DMS53 (cell line): ENCODE results near the gene SCCPDH.
A peak's percentile ranks its signal among the peaks of the same experiment; 100 is the strongest.
"Not testable (repeated sequence)": the region's sequence is repeated elsewhere in the genome, so short reads cannot be mapped to it uniquely, and the experiment has no call there.

Experiments
- DNase-seq: peaks from one replicate; lab custom pipeline; 2025; lab: John Stamatoyannopoulos, UW

SCCPDH gene

GRCh38 chr1:246708166-246708565, 16.0 kb upstream of the SCCPDH start:
- DNase-seq: no peak

DNA sequence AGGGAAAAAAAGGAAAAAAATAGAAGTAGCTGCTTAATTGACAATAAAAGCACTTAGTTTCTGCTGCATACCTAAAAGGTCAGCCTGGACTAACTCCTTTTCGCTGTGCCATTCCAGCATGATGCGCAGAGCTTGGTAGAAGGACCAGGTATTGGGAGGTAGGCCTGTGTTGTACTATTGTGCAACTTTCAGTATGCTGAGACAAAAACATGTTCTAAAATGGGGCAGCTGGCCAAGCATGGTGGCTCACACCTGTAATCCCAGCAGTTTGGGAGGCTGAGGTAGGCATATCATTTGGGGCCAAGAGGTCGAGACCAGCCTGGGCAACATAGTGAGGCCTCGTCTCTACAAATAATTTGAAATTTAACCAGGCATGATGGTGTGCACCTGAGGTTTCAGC, 15.0 kb upstream of the SCCPDH start:
- no peak for DNase-seq

GRCh38 chr1:246709835-246710234, 14.4 kb upstream of the SCCPDH start:
- no peak for DNase-seq

DNA sequence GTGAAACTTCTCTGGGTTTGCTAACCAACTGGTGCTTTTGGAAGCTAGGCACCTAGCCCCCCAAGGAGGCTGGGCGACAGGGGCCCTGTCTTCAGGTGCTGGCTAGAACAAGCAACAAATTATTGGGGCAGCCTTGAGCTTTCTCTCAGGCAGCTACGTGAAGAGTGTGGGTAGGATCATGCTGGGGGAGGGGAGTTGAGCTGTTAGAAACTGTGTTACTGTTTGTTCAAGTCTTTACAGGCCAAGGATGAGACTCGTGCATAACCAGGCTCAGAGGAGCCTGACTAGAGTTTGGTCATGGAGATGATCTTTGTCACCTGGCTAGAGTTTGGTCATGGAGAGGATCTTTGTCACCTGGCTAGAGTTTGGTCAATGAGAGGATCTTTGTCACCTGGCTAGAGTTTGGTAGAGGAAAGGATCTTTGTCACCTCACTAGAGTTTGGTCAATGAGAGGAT, 12.6 kb upstream of the SCCPDH start:
- no peak for DNase-seq

GRCh38 chr1:246712428-246712827, 11.8 kb upstream of the SCCPDH start:
- not testable (repeated sequence) for DNase-seq

GRCh38 chr1:246719361-246719760, 4.8 kb upstream of the SCCPDH start:
- not testable (repeated sequence) for DNase-seq

DNA sequence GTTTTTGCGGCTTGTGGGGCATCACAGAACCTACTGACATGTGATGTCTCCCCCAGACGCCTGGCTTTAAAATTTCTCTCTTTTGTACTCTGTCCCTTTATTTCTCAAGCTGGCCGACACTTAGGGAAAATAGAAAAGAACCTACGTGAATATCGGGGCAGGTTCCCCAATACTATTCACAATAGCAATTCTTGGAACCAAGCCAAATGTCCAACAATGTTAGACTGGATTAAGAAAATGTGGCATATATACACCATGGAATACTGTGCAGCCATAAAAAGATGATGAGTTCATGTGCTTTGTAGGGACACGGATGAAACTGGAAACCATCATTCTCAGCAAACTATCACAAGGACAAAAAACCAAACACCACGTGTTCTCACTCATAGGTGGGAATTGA, 3.4 kb upstream of the SCCPDH start:
- not testable (repeated sequence) for DNase-seq

DNA sequence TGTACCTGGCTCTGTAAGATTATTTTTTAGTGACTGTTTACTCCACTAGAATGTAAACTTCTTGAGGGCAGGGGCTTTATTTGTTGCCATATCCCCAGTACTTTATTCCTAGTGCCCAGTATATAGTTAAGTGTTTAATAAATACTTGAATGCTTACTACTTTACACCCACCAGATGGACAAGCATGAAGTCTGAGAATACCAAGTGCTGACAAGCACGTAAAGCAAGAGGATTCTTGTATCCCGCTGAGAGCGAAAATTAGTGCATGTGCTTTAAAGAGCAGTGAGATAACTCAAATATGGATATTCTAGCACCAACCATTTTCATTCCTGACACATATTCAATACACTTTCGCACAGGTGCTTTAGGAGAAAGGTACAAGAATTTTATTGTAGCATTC, 1.5 kb upstream of the SCCPDH start:
- no peak for DNase-seq

DNA sequence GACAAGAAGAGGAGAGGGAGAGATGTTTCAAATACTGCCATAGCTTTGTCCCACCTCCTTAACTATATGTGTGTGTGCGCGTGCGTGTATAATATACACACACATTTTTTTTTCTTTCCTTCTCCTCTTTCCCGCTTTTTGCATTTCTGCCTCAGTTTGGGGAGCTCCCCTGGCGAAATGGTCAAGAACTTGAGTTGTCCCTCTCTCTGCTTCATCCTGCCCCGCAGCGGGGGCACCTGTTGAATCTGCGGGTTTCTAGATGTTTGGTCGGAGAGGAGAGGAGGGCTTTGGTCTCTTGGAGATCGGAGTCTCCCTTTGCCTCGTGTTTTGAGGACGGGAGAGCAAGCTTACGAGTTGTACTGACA, 504 bp downstream of the SCCPDH start:
- DNase-seq: peak; percentile 80

- no peak for DNase-seq
Measured at GRCh38 chr1:246725191-246725590, 982 bp downstream of the SCCPDH start.

- DNase-seq: no peak
Measured at GRCh38 chr1:246726255-246726679, 2.1 kb downstream of the SCCPDH start.

DNA sequence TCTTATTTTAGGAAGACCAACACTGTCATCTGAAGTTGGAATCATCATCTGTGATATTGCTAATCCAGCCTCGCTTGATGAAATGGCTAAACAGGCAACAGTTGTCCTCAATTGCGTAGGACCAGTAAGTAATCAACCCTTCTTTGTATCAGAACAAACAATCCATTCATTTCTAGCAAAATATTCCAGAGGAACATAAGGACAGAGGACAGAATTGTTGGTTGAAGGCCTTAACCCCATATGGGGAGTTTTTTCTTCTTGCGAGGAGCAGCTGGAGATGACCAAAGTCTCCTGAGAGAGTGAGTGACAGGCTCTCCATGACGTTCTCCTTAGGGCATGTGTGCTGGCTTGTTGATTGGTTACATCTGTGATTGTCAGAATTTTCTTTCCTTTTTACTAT, 2.7 kb downstream of the SCCPDH start:
- DNase-seq: no peak

- no peak for DNase-seq
Measured at GRCh38 chr1:246727594-246727993, 3.4 kb downstream of the SCCPDH start.

- no peak for DNase-seq
Measured at GRCh38 chr1:246728311-246728710, 4.1 kb downstream of the SCCPDH start.

DNA sequence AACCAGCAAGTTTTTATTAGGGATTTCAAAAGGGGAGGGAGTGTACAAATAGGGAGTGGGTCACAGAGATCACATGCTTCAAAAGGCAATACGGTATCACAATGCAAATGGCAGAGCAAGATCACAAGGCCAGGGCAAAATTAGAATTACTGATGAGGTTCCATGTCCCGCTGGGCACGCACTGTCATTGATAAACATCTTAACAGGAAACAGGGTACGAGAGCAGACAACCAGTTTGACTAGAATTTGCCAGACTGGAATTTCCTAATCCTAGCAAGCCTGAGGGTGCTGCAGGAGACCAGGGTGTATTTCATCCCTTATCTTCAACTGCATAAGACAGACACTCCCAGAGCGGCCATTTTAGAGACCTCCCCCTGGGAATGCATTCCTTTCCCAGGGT, 4.8 kb downstream of the SCCPDH start:
- DNase-seq: not testable (repeated sequence)

- DNase-seq: no peak
Measured at GRCh38 chr1:246730839-246731238, 6.6 kb downstream of the SCCPDH start.

DNA sequence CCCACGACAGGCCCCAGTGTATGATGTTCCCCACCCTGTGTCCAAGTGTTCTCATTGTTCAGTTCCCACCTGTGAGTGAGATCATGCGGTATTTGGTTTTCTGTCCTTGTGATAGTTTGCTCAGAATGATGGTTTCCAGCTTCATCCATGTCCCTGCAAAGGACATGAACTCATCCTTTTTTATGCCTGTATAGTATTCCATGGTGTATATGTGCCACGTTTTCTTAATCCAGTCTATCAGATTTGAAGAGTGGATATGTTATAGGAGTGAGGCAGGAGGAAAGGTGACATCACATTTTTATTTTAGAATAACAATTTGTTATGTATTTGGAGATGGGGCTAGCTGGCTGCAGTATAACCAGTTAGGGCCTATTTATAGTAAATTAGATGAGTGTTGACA, 7.7 kb downstream of the SCCPDH start:
- DNase-seq: not testable (repeated sequence)

DNA sequence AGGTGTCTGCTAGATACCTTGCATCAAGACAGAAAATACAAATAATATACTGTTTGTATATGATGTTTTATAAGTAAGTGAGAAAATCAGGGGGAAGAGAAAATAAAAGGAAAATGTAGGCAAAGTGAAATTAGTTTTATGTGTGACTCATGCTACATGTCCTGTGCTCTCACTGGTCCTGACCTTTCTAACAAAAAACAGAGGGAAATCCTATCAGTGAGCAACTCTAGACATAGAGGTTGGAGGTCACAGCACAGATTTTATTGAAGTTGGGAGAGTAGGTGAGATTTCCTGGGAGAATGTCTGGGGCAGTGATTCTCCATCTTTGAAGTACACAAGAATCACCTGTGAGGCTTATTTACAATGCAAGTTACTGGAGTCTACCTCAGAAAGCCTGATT, 9.5 kb downstream of the SCCPDH start:
- DNase-seq: no peak

- DNase-seq: no peak
Measured at GRCh38 chr1:246734866-246735265, 10.7 kb downstream of the SCCPDH start.

- DNase-seq: no peak
Measured at GRCh38 chr1:246735735-246736134, 11.5 kb downstream of the SCCPDH start.

DNA sequence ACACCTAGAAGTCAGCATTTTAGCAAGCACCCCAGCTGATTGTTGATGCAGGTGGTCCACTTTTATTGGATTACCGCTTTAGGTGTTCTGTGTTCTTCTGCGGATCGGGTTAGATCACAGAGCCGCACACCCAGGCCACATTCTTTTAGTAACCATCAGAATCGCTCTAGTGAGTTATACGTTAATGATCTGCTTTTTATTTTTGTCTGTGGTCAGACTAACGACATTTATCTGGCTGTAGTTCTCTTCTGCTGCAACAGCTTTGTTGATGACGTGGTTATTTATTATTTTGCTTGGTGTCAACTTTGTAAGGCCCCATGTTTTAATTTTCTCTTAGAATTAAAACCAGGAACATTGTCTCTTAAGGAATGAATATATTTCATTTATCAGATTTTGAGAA, 18.2 kb downstream of the SCCPDH start:
- no peak for DNase-seq

DNA sequence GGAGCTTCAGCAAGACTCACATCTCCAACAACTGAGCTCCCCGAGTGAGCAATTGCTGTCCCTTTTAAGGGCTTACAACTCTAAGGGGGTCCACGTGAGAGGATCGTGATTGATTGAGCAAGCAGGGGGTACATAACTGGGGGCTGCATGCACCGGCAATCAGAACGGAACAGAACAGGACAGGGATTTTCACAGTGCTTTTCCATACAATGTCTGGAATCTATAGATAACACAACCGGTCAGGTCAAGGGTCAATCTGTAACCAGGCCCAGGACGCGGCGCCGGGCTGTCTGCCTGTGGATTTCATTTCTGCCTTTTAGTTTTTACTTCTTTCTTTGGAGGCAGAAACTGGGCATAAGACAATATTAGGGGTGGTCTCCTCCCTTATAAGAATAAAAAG, 21.9 kb downstream of the SCCPDH start:
- not testable (repeated sequence) for DNase-seq

GRCh38 chr1:246748006-246748405, 23.8 kb downstream of the SCCPDH start:
- DNase-seq: no peak

- peak; percentile 15 for DNase-seq
Measured at GRCh38 chr1:246748867-246749266, 24.7 kb downstream of the SCCPDH start.

DNA sequence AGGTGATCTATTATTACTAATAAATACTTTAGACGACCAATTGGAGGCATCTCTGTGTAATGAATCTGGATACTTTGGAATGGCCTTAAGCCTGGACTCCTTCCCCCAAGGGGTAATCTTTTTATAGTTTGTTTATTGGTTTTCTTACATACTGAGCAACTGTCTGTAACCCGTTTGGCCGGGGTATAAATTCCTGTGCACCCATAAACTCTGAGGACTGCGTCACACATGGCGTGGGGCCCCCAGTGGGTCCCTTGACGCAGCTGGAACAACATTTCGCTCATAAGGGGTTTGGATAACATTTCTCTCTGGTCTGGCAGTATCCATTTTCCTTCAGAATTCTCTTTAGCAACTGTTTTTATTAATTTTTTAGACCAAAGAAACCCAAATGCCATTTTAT, 26.5 kb downstream of the SCCPDH start:
- no peak for DNase-seq
